PC-3 (cell line): ENCODE results near the gene BBLN. TPM values are rescaled to one million over a fixed set of nuclear protein-coding genes. Genes with fewer than 3 reads are reported as not detected.

Experiments used
- ATAC-seq: fragments of 200-7000 bp; cut with Tn5 transposase; 2 replicates; pipeline ENCODE4 v1.9.1; 2020; ENCODE audit warnings: mild to moderate bottlenecking, moderate library complexity
- BruUV-seq: library from RNA; stranded (reverse); fragments of 400-500 nt; replicated peaks from 2 replicates; lab custom pipeline; 2021; lab: Mats Ljungman, UMichigan
- CTCF ChIA-PET: fragments of 300-600 bp; sonication (Branson Sonifier 250); formaldehyde crosslinking; loops from one replicate; lab custom pipeline; 2022; ENCODE audit warnings: antibody characterized with exemption; lab: Charles Lee
- POLR2A ChIA-PET: fragments of 300-600 bp; sonication (Branson Sonifier 250); formaldehyde crosslinking; loops from one replicate; lab custom pipeline; 2022; ENCODE audit warnings: antibody characterized with exemption; ENCODE audit not compliant: unreplicated experiment; lab: Charles Lee
- DNase-seq: peaks from one replicate; pipeline ENCODE4 v3.0.0-alpha.2; 2015
- H2AFZ ChIP-seq: fragments of 300-600 bp; sonication (generic); 2 replicates; pipeline ENCODE4 v1.6.0; 2016; ENCODE audit warnings: antibody characterized with exemption, low read length
- H3F3A ChIP-seq: fragments of 300-600 bp; sonication (generic); one replicate; pipeline ENCODE4 v1.6.0; 2017; ENCODE audit warnings: antibody characterized with exemption, low read length, control low read depth, mild to moderate bottlenecking; ENCODE audit not compliant: unreplicated experiment
- H3K27ac ChIP-seq: fragments of 300-600 bp; sonication (generic); 2 replicates; pipeline ENCODE4 v1.5.1; 2016; ENCODE audit warnings: mild to moderate bottlenecking, low read length
- H3K27me3 ChIP-seq: fragments of 300-600 bp; sonication (generic); 2 replicates; pipeline ENCODE4 v1.6.1; 2016; ENCODE audit warnings: low read length, mixed read lengths
- H3K36me3 ChIP-seq: fragments of 300-600 bp; sonication (generic); 2 replicates; pipeline ENCODE4 v1.6.1; 2016; ENCODE audit warnings: low read depth, mixed run types, low read length, mixed read lengths
- H3K4me1 ChIP-seq: fragments of 300-600 bp; sonication (generic); 2 replicates; pipeline ENCODE4 v1.5.1; 2016; ENCODE audit warnings: low read length; ENCODE audit not compliant: insufficient read depth
- H3K4me2 ChIP-seq: fragments of 300-600 bp; sonication (generic); 2 replicates; pipeline ENCODE4 v1.6.0; 2016; ENCODE audit warnings: low read length
- H3K4me3 ChIP-seq: fragments of 300-600 bp; sonication (generic); 2 replicates; pipeline ENCODE4 v1.5.1; 2016; ENCODE audit warnings: mild to moderate bottlenecking, low read length, mixed read lengths
- H3K79me2 ChIP-seq: fragments of 300-600 bp; sonication (generic); 2 replicates; pipeline ENCODE4 v1.6.1; 2017; ENCODE audit warnings: low read length, mixed read lengths
- H3K9ac ChIP-seq: fragments of 300-600 bp; sonication (generic); 2 replicates; pipeline ENCODE4 v1.6.0; 2016; ENCODE audit warnings: mild to moderate bottlenecking, low read length
- H3K9me2 ChIP-seq: fragments of 300-600 bp; sonication (generic); replicated peaks from 2 replicates; pipeline ENCODE4 v1.6.1; 2016; ENCODE audit warnings: mixed run types, low read length, mixed read lengths
- H3K9me3 ChIP-seq: fragments of 300-600 bp; sonication (generic); 2 replicates; pipeline ENCODE4 v1.6.1; 2016; ENCODE audit warnings: low read length, mixed read lengths
- H4K20me1 ChIP-seq: fragments of 300-600 bp; sonication (generic); 2 replicates; pipeline ENCODE4 v1.6.1; 2016; ENCODE audit warnings: low read length, mixed read lengths
- EZH2 ChIP-seq: fragments of 300-600 bp; sonication (generic); IDR thresholded peaks from one replicate; pipeline ENCODE4 v1.6.1; 2017; ENCODE audit warnings: antibody characterized with exemption, mild to moderate bottlenecking, low read length; ENCODE audit not compliant: unreplicated experiment
- EZH2phosphoT487 ChIP-seq: fragments of 300-600 bp; sonication (generic); IDR thresholded peaks from 2 replicates; pipeline ENCODE4 v1.6.1; 2018; ENCODE audit warnings: mild to moderate bottlenecking, antibody characterized with exemption, low read length, borderline replicate concordance
- intact Hi-C: fragments of 100-400 bp; cut with micrococcal nuclease; formaldehyde crosslinking; loops from 2 replicates; pipeline ENCODE4 v1.9.0; 2023
- total RNA-seq: library from RNA; depleted of rRNA; stranded (reverse); fragments of >200 nt; gene quantifications from 2 replicates; pipeline ENCODE4 v1.2.3, GENCODE V29; 2014
- TF ChIP-seq, protein P1 (sequence below): fragments of 300-600 bp; sonication (generic); conservative IDR thresholded peaks from 2 replicates; pipeline ENCODE4 v1.5.1; 2017; ENCODE audit warnings: antibody characterized with exemption, low read depth, mild to moderate bottlenecking, low read length

BBLN gene
- total RNA-seq, 1 experiment from 2014 or later: 158 TPM

DNA sequence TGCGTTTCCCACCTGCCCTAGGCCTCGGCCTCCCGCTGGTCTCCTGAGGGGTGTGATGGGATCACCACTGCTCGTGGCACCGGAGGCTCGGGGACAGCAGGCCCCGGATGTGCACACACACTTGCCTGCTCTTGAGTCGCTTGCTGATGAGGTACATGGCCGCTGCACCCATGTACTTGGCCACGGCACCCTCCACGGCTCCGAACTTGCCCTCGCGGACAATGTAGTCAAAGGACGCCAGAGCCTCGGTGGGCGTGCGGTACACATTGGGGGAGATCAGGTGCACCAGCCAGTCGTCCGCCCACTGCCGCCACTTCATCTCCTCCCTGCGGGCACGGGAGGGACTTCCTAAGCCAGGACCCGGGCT, 37.3 kb upstream of the BBLN start:
- H4K20me1 ChIP-seq: no peaks in the 10 kb centered on the region
- no peaks in the 10 kb centered on the region for H3F3A ChIP-seq
- ChIA-PET POLR2A (no interaction called here), CTCF (no interaction called here)
- H3K9ac ChIP-seq: no peak overlapping the region
- no peaks in the 10 kb centered on the region for H3K9me2 ChIP-seq
- peaks cover 30% of the 10 kb centered on the region for H3K79me2 ChIP-seq
- ATAC-seq: no peak
- no peak overlapping the region for H3K4me3 ChIP-seq
- no TSS peak for BruUV-seq
- H3K4me2 ChIP-seq: no peak overlapping the region
- peaks cover 8% of the 10 kb centered on the region; the same call in 1 of the 2 replicates for H3K36me3 ChIP-seq
- peaks cover 9% of the 10 kb centered on the region for H3K4me1 ChIP-seq
- no peak for DNase-seq
- H2AFZ ChIP-seq: no peak overlapping the region
- TF ChIP-seq, protein P1, sequence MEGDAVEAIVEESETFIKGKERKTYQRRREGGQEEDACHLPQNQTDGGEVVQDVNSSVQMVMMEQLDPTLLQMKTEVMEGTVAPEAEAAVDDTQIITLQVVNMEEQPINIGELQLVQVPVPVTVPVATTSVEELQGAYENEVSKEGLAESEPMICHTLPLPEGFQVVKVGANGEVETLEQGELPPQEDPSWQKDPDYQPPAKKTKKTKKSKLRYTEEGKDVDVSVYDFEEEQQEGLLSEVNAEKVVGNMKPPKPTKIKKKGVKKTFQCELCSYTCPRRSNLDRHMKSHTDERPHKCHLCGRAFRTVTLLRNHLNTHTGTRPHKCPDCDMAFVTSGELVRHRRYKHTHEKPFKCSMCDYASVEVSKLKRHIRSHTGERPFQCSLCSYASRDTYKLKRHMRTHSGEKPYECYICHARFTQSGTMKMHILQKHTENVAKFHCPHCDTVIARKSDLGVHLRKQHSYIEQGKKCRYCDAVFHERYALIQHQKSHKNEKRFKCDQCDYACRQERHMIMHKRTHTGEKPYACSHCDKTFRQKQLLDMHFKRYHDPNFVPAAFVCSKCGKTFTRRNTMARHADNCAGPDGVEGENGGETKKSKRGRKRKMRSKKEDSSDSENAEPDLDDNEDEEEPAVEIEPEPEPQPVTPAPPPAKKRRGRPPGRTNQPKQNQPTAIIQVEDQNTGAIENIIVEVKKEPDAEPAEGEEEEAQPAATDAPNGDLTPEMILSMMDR: no peak
- TF ChIP-seq EZH2 (no peak), EZH2phosphoT487 (no peak)
- no peaks in the 10 kb centered on the region for H3K9me3 ChIP-seq
- no peak overlapping the region for H3K27ac ChIP-seq
- H3K27me3 ChIP-seq: no peaks in the 10 kb centered on the region
- intact Hi-C loops: no loop called here

DNA sequence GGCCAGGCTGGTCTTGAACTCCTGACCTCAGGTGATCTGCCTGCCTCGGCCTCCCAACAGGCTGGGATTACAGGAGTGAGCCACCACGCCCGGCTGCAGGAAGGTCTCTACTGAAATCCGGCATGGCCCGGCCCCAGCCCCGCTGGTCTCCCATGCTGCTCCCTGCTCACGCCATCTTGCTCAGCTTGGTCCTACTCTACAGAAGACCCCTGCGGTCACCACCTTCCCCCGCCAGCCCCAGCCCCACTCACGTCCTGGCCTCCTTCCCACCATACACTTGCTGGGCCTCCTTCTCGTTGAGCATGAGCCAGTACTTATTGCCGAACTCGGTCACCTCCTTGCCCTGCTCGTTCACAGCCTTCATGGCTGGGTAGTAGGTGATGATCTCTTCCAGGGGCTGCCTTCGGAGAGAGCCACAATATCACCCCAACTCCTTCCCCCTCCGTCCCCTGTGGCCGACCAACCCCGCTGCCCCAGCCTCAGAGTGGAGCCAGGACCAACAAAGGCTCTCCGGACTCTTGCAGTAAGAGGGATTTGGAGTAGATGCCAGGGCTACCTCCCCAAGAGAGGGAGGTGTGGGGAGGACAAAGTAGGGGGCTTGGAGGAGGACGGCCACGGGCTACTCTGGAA, 36.5 kb upstream of the BBLN start:
- no peak overlapping the region for H3K4me3 ChIP-seq
- H3K9me2 ChIP-seq: no peaks in the 10 kb centered on the region
- no peak for DNase-seq
- no peak for ATAC-seq
- peaks cover 5% of the 10 kb centered on the region; the same call in 1 of the 2 replicates for H3K4me1 ChIP-seq
- TF ChIP-seq EZH2phosphoT487 (no peak), EZH2 (no peak)
- TF ChIP-seq, protein P1: no peak
- no peak overlapping the region for H2AFZ ChIP-seq
- peaks cover 31% of the 10 kb centered on the region for H3K79me2 ChIP-seq
- H4K20me1 ChIP-seq: no peaks in the 10 kb centered on the region
- H3K27ac ChIP-seq: no peak overlapping the region
- H3K4me2 ChIP-seq: no peak overlapping the region
- ChIA-PET POLR2A (no interaction called here), CTCF (no interaction called here)
- H3F3A ChIP-seq: no peaks in the 10 kb centered on the region
- H3K27me3 ChIP-seq: no peaks in the 10 kb centered on the region
- intact Hi-C loops: no loop called here
- no peaks in the 10 kb centered on the region for H3K9me3 ChIP-seq
- H3K9ac ChIP-seq: no peak overlapping the region
- H3K36me3 ChIP-seq: peaks cover 8% of the 10 kb centered on the region; the same call in 1 of the 2 replicates
- no TSS peak for BruUV-seq

DNA sequence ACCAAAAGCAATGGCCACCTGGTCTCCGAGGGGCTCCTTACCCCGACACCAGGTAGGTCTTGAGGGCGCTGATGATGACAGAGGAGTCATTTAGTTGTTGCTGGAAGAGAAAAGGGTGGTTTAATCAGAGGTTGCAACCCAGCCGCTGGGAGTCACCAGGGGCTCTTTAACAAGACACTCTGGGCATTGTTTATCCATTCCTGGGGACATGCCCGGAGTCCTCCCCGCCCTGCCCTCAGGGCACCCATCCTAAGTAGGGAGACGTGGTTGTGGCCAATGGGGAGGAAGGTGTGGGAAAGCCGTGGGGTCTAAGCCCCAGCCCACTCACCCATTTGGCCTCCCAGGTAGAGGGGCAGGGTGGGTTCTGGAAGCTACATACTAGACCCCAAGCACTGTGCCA, 35.6 kb upstream of the BBLN start:
- Histone ChIP-seq H3K36me3 (peaks cover 8% of the 10 kb centered on the region; the same call in 1 of the 2 replicates), H3K9me2 (no peaks in the 10 kb centered on the region)

More for the DNA sequence above, 35.6 kb upstream of the BBLN start:
- H3K4me1 ChIP-seq: peaks cover 10% of the 10 kb centered on the region; the same call in 1 of the 2 replicates
- no peak overlapping the region for H3K4me3 ChIP-seq
- no peak for TF ChIP-seq EZH2
- TF ChIP-seq EZH2phosphoT487: no peak
- TF ChIP-seq, protein P1: no peak
- H3K27ac ChIP-seq: no peak overlapping the region
- no TSS peak for BruUV-seq
- ATAC-seq (no peak), DNase-seq (no peak)
- ChIA-PET POLR2A (no interaction called here), CTCF (interaction anchor here (0.6 kb wide), 2 partner anchors 58 to 158 kb away, joined by 3 read pairs; no protein-coding TSS in a partner anchor)
- H3K9me3 ChIP-seq: no peaks in the 10 kb centered on the region
- no peaks in the 10 kb centered on the region for H4K20me1 ChIP-seq
- H3F3A ChIP-seq: no peaks in the 10 kb centered on the region
- H3K27me3 ChIP-seq: no peaks in the 10 kb centered on the region
- no peak overlapping the region for H3K4me2 ChIP-seq
- H2AFZ ChIP-seq: no peak overlapping the region
- no peak overlapping the region for H3K9ac ChIP-seq
- intact Hi-C loops: no loop called here
- peaks cover 37% of the 10 kb centered on the region for H3K79me2 ChIP-seq
